HepG2 (cell line): ENCODE data around the gene SCUBE1. TPM values are rescaled to one million over a fixed set of nuclear protein-coding genes. Genes with fewer than 3 reads are reported as not detected.

Experiments used
- ARID2 ChIP-seq: sonication (generic); formaldehyde crosslinking; IDR thresholded peaks from 2 replicates; pipeline ENCODE4 v1.8.1; 2022; ENCODE audit warnings: mild to moderate bottlenecking, missing genetic modification reagents, borderline replicate concordance
- ATF5 ChIP-seq: sonication (generic); formaldehyde crosslinking; IDR thresholded peaks from 2 replicates; pipeline ENCODE4 v1.4.0; 2020; ENCODE audit warnings: mild to moderate bottlenecking, low read depth, missing genetic modification reagents
- CENPX ChIP-seq: sonication (generic); formaldehyde crosslinking; IDR thresholded peaks from 2 replicates; pipeline ENCODE4 v1.9.0; 2021; ENCODE audit warnings: mild to moderate bottlenecking, missing genetic modification reagents, moderate library complexity
- FOXC1 ChIP-seq: sonication (generic); formaldehyde crosslinking; IDR thresholded peaks from 2 replicates; pipeline ENCODE4 v1.8.0; 2022; ENCODE audit warnings: mild to moderate bottlenecking, missing genetic modification reagents, borderline replicate concordance
- GABPA ChIP-seq, 2 experiments: IDR thresholded peaks; 2 replicates each; pipeline ENCODE4 v1.6.1; 2011 to 2016; ENCODE audit warnings: low read depth in 2 of 2, low read length in 1 of 2, missing biosample characterization in 1 of 2, missing genetic modification characterization in 1 of 2
- HNF4A ChIP-seq: sonication (generic); formaldehyde crosslinking; IDR thresholded peaks from 2 replicates; pipeline ENCODE4 v1.4.0; 2020; ENCODE audit warnings: missing genetic modification reagents
- MBD4 ChIP-seq: IDR thresholded peaks from 2 replicates; pipeline ENCODE4 v1.6.1; 2012; ENCODE audit warnings: low read length, inconsistent platforms, borderline replicate concordance
- MEF2D ChIP-seq: sonication (generic); formaldehyde crosslinking; IDR thresholded peaks from 2 replicates; pipeline ENCODE4 v1.5.1; 2020; ENCODE audit warnings: mild to moderate bottlenecking, missing genetic modification reagents
- NCOA1 ChIP-seq: sonication (generic); formaldehyde crosslinking; IDR thresholded peaks from 2 replicates; pipeline ENCODE4 v1.9.0; 2021; ENCODE audit warnings: missing genetic modification reagents
- PREB ChIP-seq: sonication (generic); formaldehyde crosslinking; IDR thresholded peaks from 2 replicates; pipeline ENCODE4 v1.4.0; 2020; ENCODE audit warnings: missing genetic modification reagents
- SAP130 ChIP-seq: IDR thresholded peaks from 2 replicates; pipeline ENCODE4 v1.6.1; 2016; ENCODE audit warnings: low read depth
- SYNCRIP ChIP-seq: fragments of 200-400 bp; formaldehyde crosslinking; IDR thresholded peaks from 2 replicates; pipeline ENCODE4 v1.6.1; 2018; ENCODE audit warnings: mild to moderate bottlenecking, low read depth, low read length; ENCODE audit not compliant: insufficient read depth
- TEAD3 ChIP-seq: optimal IDR thresholded peaks from 2 replicates; pipeline ENCODE3; 2016; ENCODE audit warnings: borderline replicate concordance
- THAP8 ChIP-seq: sonication (generic); formaldehyde crosslinking; IDR thresholded peaks from 2 replicates; pipeline ENCODE4 v1.5.1; 2020; ENCODE audit warnings: missing genetic modification reagents, mild to moderate bottlenecking, borderline replicate concordance
- ZFP62 ChIP-seq: sonication (generic); formaldehyde crosslinking; IDR thresholded peaks from 2 replicates; pipeline ENCODE4 v1.4.0; 2020; ENCODE audit warnings: missing genetic modification reagents
- ZNF234 ChIP-seq: sonication (generic); formaldehyde crosslinking; conservative IDR thresholded peaks from 2 replicates; pipeline ENCODE4 v1.5.1; 2020; ENCODE audit warnings: mild to moderate bottlenecking, missing genetic modification reagents
- ZNF280D ChIP-seq: sonication (generic); formaldehyde crosslinking; IDR thresholded peaks from 2 replicates; pipeline ENCODE4 v1.5.1; 2020; ENCODE audit warnings: mild to moderate bottlenecking, missing genetic modification reagents
- ZNF33A ChIP-seq: sonication (generic); formaldehyde crosslinking; IDR thresholded peaks from 2 replicates; pipeline ENCODE4 v1.5.1; 2020; ENCODE audit warnings: missing genetic modification reagents, mild to moderate bottlenecking, moderate library complexity, borderline replicate concordance
- ZNF501 ChIP-seq: sonication (generic); formaldehyde crosslinking; IDR thresholded peaks from 2 replicates; pipeline ENCODE4 v1.5.1; 2020; ENCODE audit warnings: mild to moderate bottlenecking, moderate library complexity, missing genetic modification reagents
- ZNF549 ChIP-seq: sonication (generic); formaldehyde crosslinking; IDR thresholded peaks from 2 replicates; pipeline ENCODE4 v1.5.0; 2020; ENCODE audit warnings: missing genetic modification reagents
- ZNF7 ChIP-seq: IDR thresholded peaks from 2 replicates; pipeline ENCODE4 v1.6.1; 2016; ENCODE audit warnings: missing biosample characterization, missing genetic modification reagents
- ZNF768 ChIP-seq: sonication (generic); formaldehyde crosslinking; IDR thresholded peaks from 2 replicates; pipeline ENCODE4 v1.4.0; 2020; ENCODE audit warnings: missing genetic modification reagents
- ZNF772 ChIP-seq: sonication (generic); formaldehyde crosslinking; IDR thresholded peaks from 2 replicates; pipeline ENCODE4 v1.5.0; 2020; ENCODE audit warnings: mild to moderate bottlenecking, missing genetic modification reagents
- ZNF780A ChIP-seq: sonication (generic); formaldehyde crosslinking; IDR thresholded peaks from 2 replicates; pipeline ENCODE4 v1.8.0; 2022; ENCODE audit warnings: mild to moderate bottlenecking, missing genetic modification reagents, moderate library complexity
- polyA plus RNA-seq, 8 experiments: library from polyadenylated mRNA; depleted of rRNA in 3 of 8; stranded (reverse) in 7 of 8; unstranded in 1 of 8; fragments of >200 nt; fragmentation: Illumina TruSeq in 4 of 8; extraction: Trizol in 4 of 8; gene quantifications; 2 replicates each; pipeline versions ENCODE4 v1.2.1 to v1.2.3, GENCODE V29; 2011 to 2016; ENCODE audit warnings: low read depth in 4 of 8, missing spikeins in 1 of 8, mixed read lengths in 1 of 8; ENCODE audit not compliant: insufficient read depth in 1 of 8
- total RNA-seq, 5 experiments: library from RNA; depleted of rRNA; stranded (reverse); fragments of >200 nt; fragmentation: Illumina TruSeq; extraction: Trizol; gene quantifications; 2 replicates each; pipeline ENCODE4 v1.2.3, GENCODE V29; 2016; ENCODE audit warnings: low read depth in 1 of 5

SCUBE1 gene
- total and polyA plus RNA-seq, 2 of the 13 experiments (the other 11 are each of a cell fraction or from before 2014, with no cell fraction given) = under 0.01 to 0.05 TPM

- TF ChIP-seq HNF4A (CRISPR knock-in tag) (peak; percentile 90), THAP8 (no peak), ZNF780A (CRISPR knock-in tag) (no peak), ATF5 (no peak), ZFP62 (no peak), MEF2D (no peak), ZNF7 (CRISPR knock-in tag) (no peak), FOXC1 (no peak), GABPA (IDR thresholded peaks at IDR 0.05; ENCODE audit: low read depth, low read length) (no peak), GABPA (CRISPR knock-in tag; IDR thresholded peaks at IDR 0.05; ENCODE audit: low read depth) (0 out of 2 replicates have a peak, but pooled peaks have one; percentile 29), ZNF549 (CRISPR knock-in tag) (no peak), ZNF501 (no peak), SYNCRIP (no peak), ZNF768 (no peak), TEAD3 (CRISPR knock-in tag) (peak; percentile 54), SAP130 (CRISPR knock-in tag) (peak; percentile 53), ZNF280D (CRISPR knock-in tag) (no peak), MBD4 (no peak), ZNF772 (CRISPR knock-in tag) (peak; percentile 59; the same call in 1 of the 2 replicates), NCOA1 (CRISPR knock-in tag) (no peak), PREB (CRISPR knock-in tag) (no peak), ARID2 (CRISPR knock-in tag) (no peak), ZNF234 (CRISPR knock-in tag) (no peak), ZNF33A (CRISPR knock-in tag) (no peak), CENPX (CRISPR knock-in tag) (no peak)
Measured at GRCh38 chr22:43377896-43378704, 34.9 kb upstream of the SCUBE1 start (continued).
